Common myeloid progenitor, CD34-positive (primary cell): Measurements from ENCODE around the gene HTR5A.

Source experiments
- CTCF ChIA-PET: fragments of 350-600 bp; sonication (Branson Sonifier 250); formaldehyde crosslinking; loops from one replicate; lab custom pipeline; 2021; ENCODE audit warnings: antibody characterized with exemption; lab: Charles Lee
- POLR2A ChIA-PET: fragments of 350-600 bp; sonication (Branson Sonifier 250); formaldehyde crosslinking; loops from one replicate; lab custom pipeline; 2021; ENCODE audit warnings: antibody characterized with exemption; lab: Charles Lee
- DNase-seq, 3 donors: peaks; one replicate each; pipeline versions ENCODE4 v3.0.0 to v3.0.0-alpha.2; 2013
- H3K27ac ChIP-seq, 2 experiments: 1 replicate in 1 of 2; 2 replicates in 1 of 2; pipeline ENCODE4 v1.7.0; 2013; ENCODE audit warnings: inconsistent platforms in 2 of 2, low read length in 2 of 2, mild to moderate bottlenecking in 2 of 2, low read depth in 1 of 2, moderate library complexity in 1 of 2; ENCODE audit not compliant: severe bottlenecking in 2 of 2, insufficient read depth in 1 of 2, poor library complexity in 1 of 2
- H3K27me3 ChIP-seq, 5 experiments: replicated peaks in 2 of 5; 1 replicate in 3 of 5; 2 replicates in 2 of 5; pipeline versions ENCODE4 v1.6.1 to v1.7.0; 2013; ENCODE audit warnings: low read length in 4 of 5, mild to moderate bottlenecking in 2 of 5, moderate library complexity in 2 of 5, inconsistent platforms in 1 of 5; ENCODE audit not compliant: insufficient read depth in 5 of 5, control insufficient read depth in 4 of 5
- H3K36me3 ChIP-seq, 4 experiments: 1 replicate in 2 of 4; 2 replicates in 2 of 4; pipeline versions ENCODE4 v1.6.1 to v1.7.0; 2013; ENCODE audit warnings: low read length in 3 of 4, control low read depth in 1 of 4, mild to moderate bottlenecking in 1 of 4; ENCODE audit not compliant: control insufficient read depth in 4 of 4, insufficient read depth in 4 of 4
- H3K4me1 ChIP-seq, 4 experiments: 1 replicate in 3 of 4; 2 replicates in 1 of 4; pipeline versions ENCODE4 v1.6.1 to v1.7.1; 2013; ENCODE audit warnings: low read length in 3 of 4, mild to moderate bottlenecking in 3 of 4, control low read depth in 1 of 4, inconsistent platforms in 1 of 4, moderate library complexity in 1 of 4; ENCODE audit not compliant: control insufficient read depth in 4 of 4, insufficient read depth in 4 of 4; ENCODE audit errors: control extremely low read depth in 1 of 4
- H3K4me3 ChIP-seq, 7 experiments: 1 replicate in 4 of 7; 2 replicates in 3 of 7; pipeline versions ENCODE4 v1.5.1 to v1.7.0; 2013; ENCODE audit warnings: mild to moderate bottlenecking in 7 of 7, low read length in 6 of 7, moderate library complexity in 6 of 7, inconsistent platforms in 2 of 7, low read depth in 2 of 7, control low read depth in 1 of 7; ENCODE audit not compliant: insufficient read depth in 4 of 7, control insufficient read depth in 1 of 7; ENCODE audit errors: extremely low read depth in 1 of 7
- H3K9me3 ChIP-seq, 5 experiments: 1 replicate in 4 of 5; 2 replicates in 1 of 5; pipeline versions ENCODE4 v1.6.1 to v1.7.1; 2013; ENCODE audit warnings: low read length in 4 of 5, mild to moderate bottlenecking in 2 of 5, inconsistent platforms in 1 of 5, low read depth in 1 of 5, moderate library complexity in 1 of 5; ENCODE audit not compliant: control insufficient read depth in 4 of 5, insufficient read depth in 2 of 5; ENCODE audit errors: control extremely low read depth in 1 of 5
- WGBS: methylation state at CpG from one replicate; pipeline ENCODE4 v1.1.5; 2013; ENCODE audit not compliant: insufficient coverage; 5-methylcytosine and 5-hydroxymethylcytosine counted together

The HTR5A gene

GRCh38 chr7:155120460-155120859, 50.3 kb downstream of the HTR5A start:
- peaks cover 0 to 9% (median 0%) of the 10 kb centered on the region in 5 experiments for H3K27me3 ChIP-seq
- ChIA-PET POLR2A (no interaction called here), CTCF (no interaction called here)
- no peaks in the 10 kb centered on the region for H3K36me3 ChIP-seq
- no peaks in the 10 kb centered on the region for H3K4me1 ChIP-seq
- H3K4me3 ChIP-seq, result no peak overlapping the region
- no peak overlapping the region for H3K27ac ChIP-seq
- peaks cover 0 to 18% (median 6%) of the 10 kb centered on the region in 5 experiments for H3K9me3 ChIP-seq
- 100% methylated on average over 1 of the region's 4 CpGs for WGBS
- no peak for DNase-seq

- H3K36me3 ChIP-seq, result no peaks in the 10 kb centered on the region
- ChIA-PET POLR2A (no interaction called here), CTCF (interaction anchor here (0.9 kb wide), 1 partner anchor 17 kb away, joined by 3 read pairs; no protein-coding TSS in a partner anchor)
- H3K27me3 ChIP-seq, result peaks cover 0 to 5% (median 0%) of the 10 kb centered on the region in 5 experiments
- H3K27ac ChIP-seq, result no peak overlapping the region
- no peak for DNase-seq
- H3K4me1 ChIP-seq, result no peaks in the 10 kb centered on the region
- 50% methylated on average over 5 of the region's 5 CpGs for WGBS
- H3K9me3 ChIP-seq, result peaks cover 0 to 18% (median 6%) of the 10 kb centered on the region in 5 experiments
- H3K4me3 ChIP-seq, result no peak overlapping the region
These were observed 52.7 kb downstream of the HTR5A start for GRCh38 chr7:155122831-155123230.

DNA sequence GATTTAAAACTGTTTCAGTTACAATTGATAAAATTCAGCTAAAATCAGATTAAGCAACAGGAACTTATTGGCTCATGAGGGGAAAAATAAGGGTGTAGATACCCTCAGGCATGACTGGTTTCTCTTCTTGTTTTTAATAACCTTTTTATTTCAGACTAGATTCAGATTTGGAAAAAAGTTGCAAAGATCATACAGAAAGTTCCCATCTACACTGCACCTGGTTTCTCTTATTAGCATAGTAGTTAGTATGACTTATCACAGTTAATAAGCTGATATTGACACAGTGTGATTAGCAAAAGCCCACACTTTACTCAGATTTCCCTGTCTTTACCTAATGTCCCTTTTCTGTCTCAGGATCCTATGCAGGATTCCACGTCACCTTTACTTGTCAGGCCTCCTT, 53.3 kb downstream of the HTR5A start:
- no peak for DNase-seq
- 88% methylated on average over 1 of the region's 1 CpG for WGBS
- Histone ChIP-seq H3K36me3 (no peaks in the 10 kb centered on the region), H3K4me1 (no peaks in the 10 kb centered on the region), H3K27me3 (peaks cover 0 to 5% (median 0%) of the 10 kb centered on the region in 5 experiments), H3K27ac (no peak overlapping the region), H3K4me3 (no peak overlapping the region), H3K9me3 (peaks cover 0 to 18% (median 6%) of the 10 kb centered on the region in 5 experiments)
- POLR2A ChIA-PET, result no interaction called here
- CTCF ChIA-PET, result interaction anchor here (0.9 kb wide), 1 partner anchor 17 kb away, joined by 3 read pairs; no protein-coding TSS in a partner anchor

- H3K4me3 ChIP-seq, result no peak overlapping the region
- H3K27ac ChIP-seq, result no peak overlapping the region
- DNase-seq, result no peak
- 79% methylated on average over 7 of the region's 8 CpGs for WGBS
- no peaks in the 10 kb centered on the region for H3K4me1 ChIP-seq
- ChIA-PET CTCF (no interaction called here), POLR2A (no interaction called here)
- H3K9me3 ChIP-seq, result peaks cover 0 to 16% (median 6%) of the 10 kb centered on the region in 5 experiments
- H3K36me3 ChIP-seq, result no peaks in the 10 kb centered on the region
- peaks cover 0 to 5% (median 0%) of the 10 kb centered on the region in 5 experiments for H3K27me3 ChIP-seq
These were observed 54.6 kb downstream of the HTR5A start for GRCh38 chr7:155124706-155125105.

- 97% methylated on average over 8 of the region's 10 CpGs for WGBS
- POLR2A ChIA-PET, result no interaction called here
- DNase-seq, result no peak
- H3K4me1 ChIP-seq, result no peaks in the 10 kb centered on the region
- H3K9me3 ChIP-seq, result peaks cover 0 to 2% (median 0%) of the 10 kb centered on the region in 5 experiments
- CTCF ChIA-PET, result no interaction called here
- peaks cover 0 to 5% (median 0%) of the 10 kb centered on the region in 5 experiments for H3K27me3 ChIP-seq
- no peak overlapping the region for H3K4me3 ChIP-seq
- no peaks in the 10 kb centered on the region for H3K36me3 ChIP-seq
- H3K27ac ChIP-seq, result no peak overlapping the region
These were observed 59.1 kb downstream of the HTR5A start for GRCh38 chr7:155129186-155129585.

DNA sequence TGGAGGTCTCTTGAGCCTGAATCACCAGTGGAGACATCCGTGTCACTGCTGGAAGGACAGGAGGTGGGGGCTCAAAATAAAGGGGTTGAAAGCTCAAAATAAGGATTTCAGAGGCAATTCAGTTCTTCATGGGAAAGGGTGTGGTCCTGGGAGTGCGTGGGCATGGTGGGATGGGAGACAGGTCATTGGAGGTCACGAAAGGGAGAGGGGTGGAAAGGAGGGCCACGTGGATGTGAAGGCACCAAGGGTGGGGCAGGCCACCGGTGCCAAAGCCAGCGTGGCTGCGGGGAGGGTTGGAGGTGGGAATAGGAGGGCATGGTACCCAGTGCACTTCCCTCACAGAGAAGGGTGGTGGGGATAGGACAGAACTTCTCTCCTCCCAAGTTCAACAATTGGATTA, 59.7 kb downstream of the HTR5A start:
- POLR2A ChIA-PET, result no interaction called here
- 96% methylated on average over 5 of the region's 7 CpGs for WGBS

DNA sequence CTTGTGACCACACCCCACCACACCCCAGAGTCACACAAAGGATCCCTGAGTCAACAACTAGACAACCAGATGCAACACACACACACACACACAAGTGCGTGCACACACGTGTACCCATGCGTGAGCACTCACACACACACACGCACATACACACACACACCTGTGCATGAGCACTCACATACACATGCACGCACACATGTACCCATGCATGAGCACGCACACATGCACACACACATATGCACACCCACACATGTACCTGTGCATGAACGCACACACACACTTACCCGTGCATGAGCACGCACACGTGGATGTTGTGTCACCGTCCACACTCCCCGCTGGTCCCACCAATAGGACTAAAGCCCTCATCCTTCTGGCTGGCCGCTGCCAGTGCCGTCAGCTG, 60.4 kb downstream of the HTR5A start:
- no peaks in the 10 kb centered on the region for H3K36me3 ChIP-seq
- POLR2A ChIA-PET, result no interaction called here
- no peak overlapping the region for H3K4me3 ChIP-seq
- CTCF ChIA-PET, result no interaction called here
- DNase-seq, result no peak
- 98% methylated on average over 11 of the region's 14 CpGs for WGBS
- H3K27ac ChIP-seq, result no peak overlapping the region
- no peaks in the 10 kb centered on the region for H3K4me1 ChIP-seq
- H3K9me3 ChIP-seq, result peaks cover 0 to 2% (median 0%) of the 10 kb centered on the region in 5 experiments
- peaks cover 0 to 3% (median 0%) of the 10 kb centered on the region in 5 experiments for H3K27me3 ChIP-seq

More for the DNA sequence above, 59.7 kb downstream of the HTR5A start:
- DNase-seq, result no peak
- CTCF ChIA-PET, result no interaction called here
- Histone ChIP-seq H3K36me3 (no peaks in the 10 kb centered on the region), H3K27ac (no peak overlapping the region), H3K4me3 (no peak overlapping the region), H3K27me3 (peaks cover 0 to 5% (median 0%) of the 10 kb centered on the region in 5 experiments), H3K4me1 (no peaks in the 10 kb centered on the region), H3K9me3 (peaks cover 0 to 2% (median 0%) of the 10 kb centered on the region in 5 experiments)
